ENCODE measurements around the gene ACOT7.

ACOT7 gene

GRCh38 chr1:6351480-6352137 is 42.0 kb downstream of the ACOT7 start:
- H3K27ac Mint-ChIP-seq = peak overlapping the region in 1 of 3 experiments; percentile 35
- H3K36me3 Mint-ChIP-seq (ENCODE audit: low read depth) = no peaks in the 10 kb centered on the region
- no peaks in the 10 kb centered on the region for H3K9me3 Mint-ChIP-seq
- TF ChIP-seq, protein P1, sequence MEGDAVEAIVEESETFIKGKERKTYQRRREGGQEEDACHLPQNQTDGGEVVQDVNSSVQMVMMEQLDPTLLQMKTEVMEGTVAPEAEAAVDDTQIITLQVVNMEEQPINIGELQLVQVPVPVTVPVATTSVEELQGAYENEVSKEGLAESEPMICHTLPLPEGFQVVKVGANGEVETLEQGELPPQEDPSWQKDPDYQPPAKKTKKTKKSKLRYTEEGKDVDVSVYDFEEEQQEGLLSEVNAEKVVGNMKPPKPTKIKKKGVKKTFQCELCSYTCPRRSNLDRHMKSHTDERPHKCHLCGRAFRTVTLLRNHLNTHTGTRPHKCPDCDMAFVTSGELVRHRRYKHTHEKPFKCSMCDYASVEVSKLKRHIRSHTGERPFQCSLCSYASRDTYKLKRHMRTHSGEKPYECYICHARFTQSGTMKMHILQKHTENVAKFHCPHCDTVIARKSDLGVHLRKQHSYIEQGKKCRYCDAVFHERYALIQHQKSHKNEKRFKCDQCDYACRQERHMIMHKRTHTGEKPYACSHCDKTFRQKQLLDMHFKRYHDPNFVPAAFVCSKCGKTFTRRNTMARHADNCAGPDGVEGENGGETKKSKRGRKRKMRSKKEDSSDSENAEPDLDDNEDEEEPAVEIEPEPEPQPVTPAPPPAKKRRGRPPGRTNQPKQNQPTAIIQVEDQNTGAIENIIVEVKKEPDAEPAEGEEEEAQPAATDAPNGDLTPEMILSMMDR (IDR thresholded peaks at IDR 0.05; ENCODE audit: unreplicated experiment in 3 of 3) = no peak
- no peak overlapping the region for H3K4me3 Mint-ChIP-seq
- H3K4me1 Mint-ChIP-seq = peaks cover 34% of the 10 kb centered on the region
- H3K27me3 Mint-ChIP-seq (ENCODE audit: low read depth) = peaks cover 10% of the 10 kb centered on the region

DNA sequence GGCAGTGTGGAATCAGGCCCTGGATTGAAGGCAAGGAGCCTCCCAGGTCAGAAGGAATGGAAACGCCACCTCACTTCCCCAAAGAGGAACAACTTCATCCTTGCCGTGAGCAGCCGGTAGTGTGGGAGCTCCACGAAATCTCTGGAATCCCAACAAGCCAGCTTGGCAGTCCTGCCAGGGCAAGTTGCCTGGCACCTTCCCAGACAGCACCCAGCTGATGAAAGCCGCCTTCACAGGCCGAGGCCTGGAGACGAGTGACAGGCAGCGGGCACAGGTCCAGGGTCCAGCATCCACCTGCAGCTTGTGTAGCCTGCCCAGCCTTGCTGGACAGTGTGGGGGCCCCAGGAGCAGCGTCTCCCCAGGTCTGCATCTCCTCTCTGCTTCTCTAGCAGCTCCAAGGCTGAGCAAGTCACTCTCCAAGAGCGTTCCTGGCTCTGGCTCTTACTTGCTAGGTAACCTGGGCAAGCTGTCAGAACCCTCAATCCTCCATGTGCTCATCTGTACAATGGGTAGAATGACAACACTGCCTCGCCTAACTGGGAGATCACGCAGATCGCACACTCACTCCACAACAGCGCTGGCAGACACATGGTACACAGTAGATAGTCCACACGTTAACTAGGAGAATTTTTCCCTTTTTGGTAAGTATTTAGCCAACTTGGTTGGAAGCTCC is 43.0 kb downstream of the ACOT7 start:
- Mint-ChIP-seq H3K27me3 (ENCODE audit: low read depth) (peaks cover 14% of the 10 kb centered on the region), H3K9me3 (no peaks in the 10 kb centered on the region), H3K36me3 (ENCODE audit: low read depth) (no peaks in the 10 kb centered on the region), H3K27ac (no peak overlapping the region), H3K4me1 (peaks cover 39% of the 10 kb centered on the region), H3K4me3 (no peak overlapping the region)
- TF ChIP-seq, protein P1 (IDR thresholded peaks at IDR 0.05; ENCODE audit: unreplicated experiment in 3 of 3) = no peak

- H3K9me3 Mint-ChIP-seq = no peaks in the 10 kb centered on the region
- TF ChIP-seq, protein P1 (IDR thresholded peaks at IDR 0.05; ENCODE audit: unreplicated experiment in 3 of 3) = no peak
- H3K4me1 Mint-ChIP-seq = peaks cover 33% of the 10 kb centered on the region
- H3K36me3 Mint-ChIP-seq (ENCODE audit: low read depth) = no peaks in the 10 kb centered on the region
- no peak overlapping the region for H3K4me3 Mint-ChIP-seq
- no peak overlapping the region for H3K27ac Mint-ChIP-seq
- H3K27me3 Mint-ChIP-seq (ENCODE audit: low read depth) = peaks cover 11% of the 10 kb centered on the region
Observed at GRCh38 chr1:6349254-6349943, 44.2 kb downstream of the ACOT7 start.

GRCh38 chr1:6348511-6349191 is 44.9 kb downstream of the ACOT7 start:
- no peak overlapping the region for H3K4me3 Mint-ChIP-seq
- H3K9me3 Mint-ChIP-seq = no peaks in the 10 kb centered on the region
- H3K27me3 Mint-ChIP-seq (ENCODE audit: low read depth) = peaks cover 11% of the 10 kb centered on the region
- peaks cover 27% of the 10 kb centered on the region for H3K4me1 Mint-ChIP-seq
- H3K27ac Mint-ChIP-seq = peak overlapping the region in 1 of 3 experiments; percentile 4
- no peaks in the 10 kb centered on the region for H3K36me3 Mint-ChIP-seq (ENCODE audit: low read depth)
- TF ChIP-seq, protein P1 (IDR thresholded peaks at IDR 0.05; ENCODE audit: unreplicated experiment in 3 of 3) = no peak

DNA sequence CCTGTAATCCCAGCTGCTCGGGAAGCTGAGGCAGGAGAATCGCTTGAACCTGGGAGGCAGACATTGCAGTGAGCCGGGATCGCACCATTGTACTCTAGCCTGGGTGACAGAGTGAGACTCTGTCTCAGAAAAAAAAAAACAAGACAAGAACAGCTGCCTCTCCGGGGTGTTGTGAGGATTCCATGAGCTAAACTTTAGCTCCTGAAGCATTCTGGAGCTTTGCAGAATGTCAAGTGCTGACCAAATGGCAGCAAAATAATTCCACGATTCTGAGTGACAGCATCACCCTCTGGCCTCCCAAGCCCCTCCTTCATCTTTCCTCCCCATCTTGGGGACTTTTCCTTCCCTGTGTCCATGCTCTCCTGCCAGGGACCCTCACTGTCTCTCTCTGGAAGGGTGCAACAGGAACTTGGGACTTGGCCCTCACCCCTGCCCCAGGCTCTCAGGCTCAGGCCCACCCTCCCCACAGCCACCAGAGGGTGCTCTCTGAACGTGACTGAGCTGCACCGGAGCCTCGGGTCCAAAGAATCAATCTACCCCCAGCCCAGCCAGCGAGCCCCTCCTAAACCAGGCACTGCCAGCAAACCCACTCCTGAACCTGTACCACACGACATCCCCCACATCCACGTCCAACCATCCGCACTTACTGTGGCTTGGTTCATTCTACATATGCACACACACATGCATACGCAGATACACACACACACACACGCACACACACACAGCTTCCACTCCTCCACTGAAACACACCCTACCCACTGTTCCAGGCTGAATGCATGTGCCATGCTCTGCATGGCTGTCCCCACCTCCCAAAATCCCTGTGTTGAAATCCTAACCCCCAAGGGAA is 45.7 kb downstream of the ACOT7 start:
- Mint-ChIP-seq H3K27me3 (ENCODE audit: low read depth) (peaks cover 15% of the 10 kb centered on the region), H3K4me3 (no peak overlapping the region), H3K36me3 (ENCODE audit: low read depth) (no peaks in the 10 kb centered on the region), H3K9me3 (no peaks in the 10 kb centered on the region), H3K4me1 (peaks cover 28% of the 10 kb centered on the region), H3K27ac (peak overlapping the region in 1 of 3 experiments; percentile 4)
- TF ChIP-seq, protein P1 (IDR thresholded peaks at IDR 0.05; ENCODE audit: unreplicated experiment in 3 of 3) = peak; percentile 47 to 60 (median 59)
